ENCODE measurements around the gene AUTS2. TPM values are rescaled to one million over a fixed set of nuclear protein-coding genes. Genes with fewer than 3 reads are reported as not detected.

AUTS2 gene
- total and polyA plus RNA-seq, 2 experiments from 2014 or later: 3.0 to 4.4 TPM

GRCh38 chr7:70446448-70447143 lies 848.3 kb downstream of the AUTS2 start:
- Histone ChIP-seq H2AFZ (no peak overlapping the region), H3K27me3 (replicated peaks; ENCODE audit: insufficient read depth) (no peaks in the 10 kb centered on the region), H3K4me1 (ENCODE audit: insufficient read depth) (no peaks in the 10 kb centered on the region), H3K9me3 (ENCODE audit: low read depth) (no peaks in the 10 kb centered on the region), H3K4me2 (ENCODE audit: unreplicated experiment) (no peak overlapping the region), H3K79me2 (ENCODE audit: insufficient read depth) (no peaks in the 10 kb centered on the region), H3K27ac (no peak overlapping the region), H3F3A (ENCODE audit: insufficient read depth) (no peaks in the 10 kb centered on the region), H4K20me1 (ENCODE audit: insufficient read depth) (no peaks in the 10 kb centered on the region), H3K9me2 (ENCODE audit: insufficient read depth) (no peaks in the 10 kb centered on the region), H3K36me3 (ENCODE audit: low read depth) (no peaks in the 10 kb centered on the region), H3K9ac (no peak overlapping the region), H3K4me3 (no peak overlapping the region)
- TF ChIP-seq EZH2phosphoT487 (IDR thresholded peaks at IDR 0.05; ENCODE audit: insufficient read depth, low read depth) (no peak), EZH2 (IDR thresholded peaks at IDR 0.05; ENCODE audit: insufficient read depth, poor library complexity, severe bottlenecking) (no peak)
- WGBS, 2 experiments (ENCODE audit: low coverage in 1 of 2, low lambda C conversion rate in 2 of 2, missing lambda C conversion rate in 2 of 2): 83 to 86% methylated on average over 12 to 13 of the region's 13 CpGs
- DNase-seq: no peak
- in situ Hi-C loops (cut with MboI): no loop called here

GRCh38 chr7:70448312-70448906 lies 850.1 kb downstream of the AUTS2 start:
- H3K9me2 ChIP-seq (ENCODE audit: insufficient read depth): no peaks in the 10 kb centered on the region
- no peaks in the 10 kb centered on the region for H3F3A ChIP-seq (ENCODE audit: insufficient read depth)
- H3K79me2 ChIP-seq (ENCODE audit: insufficient read depth): no peaks in the 10 kb centered on the region
- H3K36me3 ChIP-seq (ENCODE audit: low read depth): no peaks in the 10 kb centered on the region
- no peak overlapping the region for H3K4me3 ChIP-seq
- H3K9me3 ChIP-seq (ENCODE audit: low read depth): no peaks in the 10 kb centered on the region
- no peak overlapping the region for H3K4me2 ChIP-seq (ENCODE audit: unreplicated experiment)
- no peak for TF ChIP-seq EZH2 (IDR thresholded peaks at IDR 0.05; ENCODE audit: insufficient read depth, poor library complexity, severe bottlenecking)
- TF ChIP-seq EZH2phosphoT487 (IDR thresholded peaks at IDR 0.05; ENCODE audit: insufficient read depth, low read depth): no peak
- no peak for DNase-seq
- no peaks in the 10 kb centered on the region for H3K4me1 ChIP-seq (ENCODE audit: insufficient read depth)
- no peaks in the 10 kb centered on the region for H4K20me1 ChIP-seq (ENCODE audit: insufficient read depth)
- in situ Hi-C loops (cut with MboI): no loop called here
- no peak overlapping the region for H2AFZ ChIP-seq
- H3K27me3 ChIP-seq (replicated peaks; ENCODE audit: insufficient read depth): no peaks in the 10 kb centered on the region
- no peak overlapping the region for H3K27ac ChIP-seq
- WGBS, 2 experiments (ENCODE audit: low coverage in 1 of 2, low lambda C conversion rate in 2 of 2, missing lambda C conversion rate in 2 of 2): 32 to 40% methylated on average over 4 of the region's 4 CpGs
- H3K9ac ChIP-seq: no peak overlapping the region

- no peaks in the 10 kb centered on the region for H3K9me2 ChIP-seq (ENCODE audit: insufficient read depth)
- no peaks in the 10 kb centered on the region for H3K27me3 ChIP-seq (replicated peaks; ENCODE audit: insufficient read depth)
Measured at GRCh38 chr7:70450731-70451130, 852.5 kb downstream of the AUTS2 start.

GRCh38 chr7:70455925-70456324 lies 857.6 kb downstream of the AUTS2 start:
- no peak overlapping the region for H3K4me2 ChIP-seq (ENCODE audit: unreplicated experiment)

More at GRCh38 chr7:70450731-70451130, 852.5 kb downstream of the AUTS2 start:
- Histone ChIP-seq H3K27ac (no peak overlapping the region), H3K4me3 (no peak overlapping the region), H3K4me1 (ENCODE audit: insufficient read depth) (no peaks in the 10 kb centered on the region), H3K4me2 (ENCODE audit: unreplicated experiment) (no peak overlapping the region), H4K20me1 (ENCODE audit: insufficient read depth) (no peaks in the 10 kb centered on the region), H3K79me2 (ENCODE audit: insufficient read depth) (no peaks in the 10 kb centered on the region), H3K9ac (no peak overlapping the region), H3K36me3 (ENCODE audit: low read depth) (no peaks in the 10 kb centered on the region), H3F3A (ENCODE audit: insufficient read depth) (no peaks in the 10 kb centered on the region), H3K9me3 (ENCODE audit: low read depth) (no peaks in the 10 kb centered on the region), H2AFZ (no peak overlapping the region)
- WGBS, 2 experiments (ENCODE audit: low coverage in 1 of 2, low lambda C conversion rate in 2 of 2, missing lambda C conversion rate in 2 of 2): 48 to 49% methylated on average over 2 of the region's 2 CpGs
- DNase-seq: no peak
- in situ Hi-C loops (cut with MboI): no loop called here
- TF ChIP-seq EZH2phosphoT487 (IDR thresholded peaks at IDR 0.05; ENCODE audit: insufficient read depth, low read depth) (no peak), EZH2 (IDR thresholded peaks at IDR 0.05; ENCODE audit: insufficient read depth, poor library complexity, severe bottlenecking) (no peak)

More at GRCh38 chr7:70455925-70456324, 857.6 kb downstream of the AUTS2 start:
- Histone ChIP-seq H2AFZ (no peak overlapping the region), H3F3A (ENCODE audit: insufficient read depth) (no peaks in the 10 kb centered on the region), H3K4me3 (no peak overlapping the region), H3K36me3 (ENCODE audit: low read depth) (no peaks in the 10 kb centered on the region), H3K9me2 (ENCODE audit: insufficient read depth) (no peaks in the 10 kb centered on the region), H3K4me1 (ENCODE audit: insufficient read depth) (no peaks in the 10 kb centered on the region), H3K79me2 (ENCODE audit: insufficient read depth) (no peaks in the 10 kb centered on the region), H3K9ac (no peak overlapping the region), H3K27me3 (replicated peaks; ENCODE audit: insufficient read depth) (no peaks in the 10 kb centered on the region), H3K27ac (no peak overlapping the region), H3K9me3 (ENCODE audit: low read depth) (no peaks in the 10 kb centered on the region), H4K20me1 (ENCODE audit: insufficient read depth) (no peaks in the 10 kb centered on the region)
- TF ChIP-seq EZH2phosphoT487 (IDR thresholded peaks at IDR 0.05; ENCODE audit: insufficient read depth, low read depth) (no peak), EZH2 (IDR thresholded peaks at IDR 0.05; ENCODE audit: insufficient read depth, poor library complexity, severe bottlenecking) (no peak)
- in situ Hi-C loops (cut with MboI): no loop called here
- DNase-seq: no peak
- WGBS, 2 experiments (ENCODE audit: low coverage in 1 of 2, low lambda C conversion rate in 2 of 2, missing lambda C conversion rate in 2 of 2): 86% methylated on average over 2 of the region's 2 CpGs

All from GM23248 (cell line).